Skeletal muscle satellite cell (primary cell): Measurements from ENCODE around the gene ERBB2.
A peak's percentile ranks its signal among the peaks of the same experiment; 100 is the strongest.
"Not testable (repeated sequence)": the region's sequence is repeated elsewhere in the genome, so short reads cannot be mapped to it uniquely, and the experiment has no call there.

Source experiments
- H3K27me3 ChIP-seq: 2 replicates; pipeline ENCODE4 v1.7.0; 2013; ENCODE audit warnings: low read length; ENCODE audit not compliant: control insufficient read depth, insufficient read depth
- H3K36me3 ChIP-seq: 2 replicates; pipeline ENCODE4 v1.7.0; 2013; ENCODE audit warnings: mild to moderate bottlenecking, control low read depth, low read length; ENCODE audit not compliant: insufficient read depth
- H3K4me1 ChIP-seq: 2 replicates; pipeline ENCODE4 v1.7.0; 2013; ENCODE audit warnings: low read length; ENCODE audit not compliant: control insufficient read depth, insufficient read depth
- H3K4me2 ChIP-seq: 2 replicates; pipeline ENCODE4 v1.7.0; 2013; ENCODE audit warnings: mild to moderate bottlenecking, low read length
- H3K4me3 ChIP-seq: 2 replicates; pipeline ENCODE4 v1.7.0; 2013; ENCODE audit warnings: low read length
- H3K9ac ChIP-seq: 2 replicates; pipeline ENCODE4 v1.7.0; 2013; ENCODE audit warnings: mild to moderate bottlenecking, low read depth, low read length, moderate library complexity
- H3K9me3 ChIP-seq: replicated peaks from 2 replicates; pipeline ENCODE4 v1.7.0; 2013; ENCODE audit warnings: mild to moderate bottlenecking, control low read depth, low read length

Gene ERBB2

DNA sequence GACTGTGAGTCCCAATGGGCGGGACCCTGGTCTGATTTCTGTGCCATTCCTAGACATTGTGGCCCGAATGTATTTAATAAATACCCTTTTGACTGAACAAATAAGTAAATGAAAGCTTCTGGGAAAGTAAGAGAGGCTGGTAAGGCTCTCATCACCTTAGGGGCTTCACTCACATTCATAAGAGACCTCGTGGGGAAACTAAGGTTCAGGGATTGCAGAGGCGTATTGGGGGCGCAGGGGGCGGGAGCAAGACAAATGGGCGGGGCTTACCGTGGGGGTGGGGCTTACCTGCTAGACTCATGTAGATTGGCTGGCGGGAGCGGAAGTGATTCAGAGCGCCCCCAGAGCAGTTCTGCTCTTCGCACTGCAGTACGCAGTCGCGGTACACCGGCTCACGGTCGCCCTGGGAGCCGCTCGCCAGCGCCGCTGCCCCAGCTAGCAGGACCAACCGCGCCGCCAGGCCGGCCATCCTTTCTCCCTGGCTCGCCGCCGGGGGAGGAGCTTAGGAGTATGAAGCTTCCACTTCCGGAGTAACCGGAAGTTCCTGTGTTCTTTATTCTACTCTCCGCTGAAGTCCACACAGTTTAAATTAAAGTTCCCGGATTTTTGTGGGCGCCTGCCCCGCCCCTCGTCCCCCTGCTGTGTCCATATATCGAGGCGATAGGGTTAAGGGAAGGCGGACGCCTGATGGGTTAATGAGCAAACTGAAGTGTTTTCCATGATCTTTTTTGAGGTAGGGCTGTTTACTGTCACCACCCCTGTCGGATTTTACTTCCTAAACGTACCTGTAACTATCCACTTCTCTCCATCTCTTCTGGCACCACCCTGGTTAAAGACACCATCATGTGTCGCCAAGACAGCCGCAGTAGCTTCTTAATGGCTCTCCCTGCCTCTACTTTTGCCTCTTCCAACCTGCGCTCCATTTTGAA lies 12.1 kb upstream of the ERBB2 start, which contains the start of gene PGAP3:
Gene PGAP3 (minus strand): TSS at position 512 of the 929 bp plus-strand sequence. CDS start 43 bp downstream, at position 469.
- H3K4me3 ChIP-seq = peak within 1 kb of the TSS; percentile 74
- H3K36me3 ChIP-seq = peaks cover 2% of the 10 kb centered on the region
- no peaks in the 10 kb centered on the region for H3K27me3 ChIP-seq
- H3K4me1 ChIP-seq = peaks cover 11% of the 10 kb centered on the region
- no peaks in the 10 kb centered on the region for H3K9me3 ChIP-seq
- peak within 1 kb of the TSS; percentile 81 for H3K9ac ChIP-seq
- peak within 1 kb of the TSS; percentile 82 for H3K4me2 ChIP-seq

GRCh38 chr17:39688475-39688835 lies 11.4 kb upstream of the ERBB2 start:
- Histone ChIP-seq H3K4me1 (peaks cover 11% of the 10 kb centered on the region), H3K9ac (peak overlapping the region; percentile 81), H3K9me3 (no peaks in the 10 kb centered on the region), H3K4me2 (peak overlapping the region; percentile 82), H3K36me3 (peaks cover 2% of the 10 kb centered on the region), H3K27me3 (no peaks in the 10 kb centered on the region), H3K4me3 (peak overlapping the region; percentile 74)

DNA sequence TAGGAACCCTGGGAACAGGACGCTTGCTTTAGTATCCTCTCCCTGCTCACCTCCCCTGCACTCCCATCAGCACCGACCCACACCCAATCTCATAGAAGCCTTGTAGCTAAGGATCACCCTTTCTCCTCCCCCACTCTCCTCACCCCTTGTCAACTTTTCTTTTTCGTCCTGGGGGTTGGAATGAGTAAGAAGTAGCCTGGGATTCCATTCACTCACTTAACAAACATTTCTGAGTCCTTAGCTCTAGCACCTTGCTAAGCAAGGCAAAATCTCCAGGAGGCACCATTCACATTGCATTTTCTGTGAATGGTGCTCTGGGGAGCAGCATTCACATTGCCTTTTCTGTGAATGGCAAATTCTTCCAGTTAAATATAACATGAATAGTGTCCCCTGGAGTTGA lies 10.9 kb upstream of the ERBB2 start:
- H3K36me3 ChIP-seq = peaks cover 2% of the 10 kb centered on the region
- no peaks in the 10 kb centered on the region for H3K9me3 ChIP-seq
- H3K4me3 ChIP-seq = peak overlapping the region; percentile 74
- peak overlapping the region; percentile 82 for H3K4me2 ChIP-seq
- H3K27me3 ChIP-seq = no peaks in the 10 kb centered on the region
- H3K4me1 ChIP-seq = peaks cover 11% of the 10 kb centered on the region
- H3K9ac ChIP-seq = peak overlapping the region; percentile 81

- no peaks in the 10 kb centered on the region for H3K9me3 ChIP-seq
- no peaks in the 10 kb centered on the region for H3K36me3 ChIP-seq
- H3K27me3 ChIP-seq = no peaks in the 10 kb centered on the region
- peaks cover 4% of the 10 kb centered on the region for H3K4me1 ChIP-seq
- H3K4me2 ChIP-seq = no peak overlapping the region
- no peak overlapping the region for H3K4me3 ChIP-seq
- H3K9ac ChIP-seq = no peak overlapping the region
Measured at GRCh38 chr17:39694593-39694992, 5.3 kb upstream of the ERBB2 start.

DNA sequence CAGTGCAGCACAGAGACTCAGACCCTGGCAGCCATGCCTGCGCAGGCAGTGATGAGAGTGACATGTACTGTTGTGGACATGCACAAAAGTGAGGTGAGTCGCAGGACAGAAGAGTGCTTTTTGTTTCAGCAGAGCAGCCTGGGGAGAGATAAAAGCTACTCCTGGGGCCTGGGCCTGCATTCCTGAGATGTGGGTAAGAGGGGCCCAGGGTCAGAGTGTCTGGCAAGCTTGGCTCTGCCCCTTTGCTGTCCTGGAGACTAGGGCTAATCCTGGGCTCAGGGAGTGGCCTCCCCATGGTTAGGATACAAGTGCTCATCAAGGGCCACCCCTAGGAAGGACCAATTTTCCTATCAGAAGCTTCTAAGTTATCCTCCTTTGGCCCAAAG lies 4.8 kb upstream of the ERBB2 start:
- Histone ChIP-seq H3K27me3 (no peaks in the 10 kb centered on the region), H3K4me3 (no peak overlapping the region), H3K4me1 (peaks cover 4% of the 10 kb centered on the region), H3K36me3 (no peaks in the 10 kb centered on the region), H3K9me3 (no peaks in the 10 kb centered on the region), H3K4me2 (no peak overlapping the region), H3K9ac (no peak overlapping the region)

- Histone ChIP-seq H3K4me3 (no peak overlapping the region), H3K4me1 (peaks cover 12% of the 10 kb centered on the region), H3K9ac (no peak overlapping the region), H3K4me2 (no peak overlapping the region), H3K9me3 (no peaks in the 10 kb centered on the region), H3K36me3 (no peaks in the 10 kb centered on the region), H3K27me3 (no peaks in the 10 kb centered on the region)
Measured at GRCh38 chr17:39696731-39697130, 3.1 kb upstream of the ERBB2 start.

DNA sequence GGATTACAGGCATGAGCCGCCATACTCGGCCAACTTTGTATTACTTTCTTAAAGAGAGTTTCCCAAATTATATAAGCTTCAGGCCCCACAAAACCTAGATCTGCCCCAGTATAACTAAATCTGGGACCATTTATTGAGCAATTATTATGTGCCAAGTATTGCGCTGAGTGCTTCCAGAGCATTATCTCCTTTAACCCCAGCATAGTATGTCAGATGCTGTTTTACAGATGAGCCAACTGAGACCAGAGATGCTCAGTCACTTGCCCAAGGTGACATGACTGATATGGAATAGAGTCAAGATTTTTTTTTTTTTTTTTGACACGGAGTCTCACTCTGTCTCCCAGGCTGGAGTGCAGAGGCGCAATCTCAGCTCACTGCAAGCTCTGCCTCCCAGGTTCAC lies 1.9 kb upstream of the ERBB2 start:
- Histone ChIP-seq H3K4me1 (peaks cover 13% of the 10 kb centered on the region), H3K9ac (no peak overlapping the region), H3K27me3 (no peaks in the 10 kb centered on the region), H3K4me3 (no peak overlapping the region), H3K4me2 (no peak overlapping the region), H3K9me3 (no peaks in the 10 kb centered on the region), H3K36me3 (no peaks in the 10 kb centered on the region)

DNA sequence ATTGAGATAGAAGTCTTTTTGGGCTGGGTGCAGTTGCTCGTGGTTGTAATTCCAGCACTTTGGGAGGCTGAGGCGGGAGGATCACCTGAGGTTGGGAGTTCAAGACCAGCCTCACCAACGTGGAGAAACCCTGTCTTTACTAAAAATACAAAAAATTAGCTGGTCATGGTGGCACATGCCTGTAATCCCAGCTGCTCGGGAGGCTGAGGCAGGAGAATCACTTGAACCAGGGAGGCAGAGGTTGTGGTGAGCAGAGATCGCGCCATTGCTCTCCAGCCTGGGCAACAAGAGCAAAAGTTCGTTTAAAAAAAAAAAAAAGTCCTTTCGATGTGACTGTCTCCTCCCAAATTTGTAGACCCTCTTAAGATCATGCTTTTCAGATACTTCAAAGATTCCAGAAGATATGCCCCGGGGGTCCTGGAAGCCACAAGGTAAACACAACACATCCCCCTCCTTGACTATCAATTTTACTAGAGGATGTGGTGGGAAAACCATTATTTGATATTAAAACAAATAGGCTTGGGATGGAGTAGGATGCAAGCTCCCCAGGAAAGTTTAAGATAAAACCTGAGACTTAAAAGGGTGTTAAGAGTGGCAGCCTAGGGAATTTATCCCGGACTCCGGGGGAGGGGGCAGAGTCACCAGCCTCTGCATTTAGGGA lies 577 bp upstream of the ERBB2 start:
- H3K9me3 ChIP-seq, H3K27me3 ChIP-seq, H3K36me3 ChIP-seq: not testable (repeated sequence)
- H3K4me1 ChIP-seq = peaks cover 13% of the 10 kb centered on the region
- peak overlapping the region; percentile 89 for H3K9ac ChIP-seq
- peak overlapping the region; percentile 91 for H3K4me3 ChIP-seq
- H3K4me2 ChIP-seq = peak overlapping the region; percentile 99

DNA sequence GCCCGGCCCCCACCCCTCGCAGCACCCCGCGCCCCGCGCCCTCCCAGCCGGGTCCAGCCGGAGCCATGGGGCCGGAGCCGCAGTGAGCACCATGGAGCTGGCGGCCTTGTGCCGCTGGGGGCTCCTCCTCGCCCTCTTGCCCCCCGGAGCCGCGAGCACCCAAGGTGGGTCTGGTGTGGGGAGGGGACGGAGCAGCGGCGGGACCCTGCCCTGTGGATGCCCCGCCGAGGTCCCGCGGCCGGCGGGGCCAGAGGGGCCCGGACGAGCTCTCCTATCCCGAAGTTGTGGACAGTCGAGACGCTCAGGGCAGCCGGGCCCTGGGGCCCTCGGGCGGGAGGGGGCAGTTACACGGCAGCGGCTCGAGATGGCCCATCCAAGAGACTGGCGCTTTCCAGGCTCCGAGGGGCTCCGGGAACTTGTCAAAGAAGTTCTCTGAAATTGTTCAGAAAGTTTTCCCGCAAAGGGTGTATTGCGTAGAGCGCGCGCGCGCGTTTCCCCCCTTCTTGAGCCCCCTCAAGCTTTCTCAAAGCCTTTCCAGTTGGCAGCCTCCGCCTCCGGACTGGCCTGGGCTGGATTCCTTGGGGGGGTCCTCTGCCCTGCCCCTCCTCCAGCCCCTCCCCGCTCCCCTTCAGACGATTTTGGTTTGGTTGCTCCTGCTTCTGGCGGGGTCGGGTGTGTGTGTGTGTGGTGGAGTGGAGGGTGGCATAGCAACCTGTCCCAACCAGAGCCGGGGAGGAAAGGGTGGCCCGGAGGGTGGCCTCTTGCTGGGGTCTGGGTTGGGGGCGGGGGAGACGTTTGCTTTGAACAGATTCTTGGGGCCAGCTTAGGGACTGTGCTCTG lies 504 bp downstream of the ERBB2 start:
- no peaks in the 10 kb centered on the region for H3K9me3 ChIP-seq
- H3K9ac ChIP-seq = peak overlapping the region; percentile 89
- peaks cover 5% of the 10 kb centered on the region for H3K36me3 ChIP-seq
- H3K4me1 ChIP-seq = peaks cover 16% of the 10 kb centered on the region
- no peaks in the 10 kb centered on the region for H3K27me3 ChIP-seq
- H3K4me3 ChIP-seq = peak overlapping the region; percentile 91
- peak overlapping the region; percentile 99 for H3K4me2 ChIP-seq

DNA sequence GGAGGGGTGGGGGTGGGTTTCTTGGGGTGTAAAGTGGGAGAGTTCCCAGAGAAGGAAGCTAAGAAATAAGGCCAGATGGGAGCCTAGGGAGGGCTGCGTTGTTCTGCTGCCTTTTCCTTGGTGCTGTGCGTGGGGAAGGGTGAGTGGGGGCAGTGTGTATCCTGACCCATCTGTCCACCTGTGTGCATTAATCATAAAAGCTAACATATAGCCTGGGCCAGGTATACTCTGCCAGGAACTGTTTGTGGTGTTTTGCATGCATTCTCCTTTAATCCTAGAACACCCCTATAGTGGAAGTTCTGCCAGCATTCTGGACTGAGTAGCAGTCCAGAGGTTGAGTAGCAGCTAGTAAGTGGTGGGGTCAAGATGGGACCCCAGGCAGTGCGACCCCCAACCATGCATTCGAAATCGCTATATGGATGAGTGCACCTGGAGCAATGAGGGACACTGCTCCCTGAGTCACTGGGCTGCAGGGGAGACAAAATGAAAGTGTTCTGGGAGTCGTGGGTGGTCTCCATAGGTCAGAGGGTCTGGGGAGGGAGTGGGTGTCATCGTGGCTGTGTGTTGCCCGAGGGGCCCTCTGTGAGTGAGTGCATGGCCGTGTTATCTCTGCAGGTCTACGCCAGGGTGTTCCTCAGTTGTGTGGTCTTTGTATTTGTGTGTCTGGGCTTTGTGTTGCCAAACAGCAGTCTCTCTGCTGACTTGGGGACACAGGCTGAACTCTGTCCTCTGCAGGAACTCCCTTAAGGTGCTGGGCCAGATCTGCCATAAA lies 1.3 kb downstream of the ERBB2 start:
- Histone ChIP-seq H3K4me3 (peak overlapping the region; percentile 91), H3K9me3 (no peaks in the 10 kb centered on the region), H3K36me3 (peaks cover 5% of the 10 kb centered on the region), H3K4me2 (peak overlapping the region; percentile 99), H3K27me3 (no peaks in the 10 kb centered on the region), H3K4me1 (peaks cover 25% of the 10 kb centered on the region), H3K9ac (peak overlapping the region; percentile 89)
